ENCODE results near the gene OXCT2. TPM values are rescaled to one million over a fixed set of nuclear protein-coding genes. Genes with fewer than 3 reads are reported as not detected.
"Not testable (repeated sequence)": the region's sequence is repeated elsewhere in the genome, so short reads cannot be mapped to it uniquely, and the experiment has no call there.

OXCT2 gene
- total and polyA plus RNA-seq, 9 of the 15 experiments (the other 6 are each of a cell fraction or from before 2014, with no cell fraction given): 0.08 to 0.64 (median 0.22) TPM; not detected in 2

GRCh38 chr1:39798859-39799769, 28.0 kb upstream of the OXCT2 start (continued):
- peak; percentile 30; the same call in 1 of the 2 replicates for TF ChIP-seq ATF4 (CRISPR knock-in tag; IDR thresholded peaks at IDR 0.05)
- TF ChIP-seq GABPB1 (CRISPR knock-in tag; IDR thresholded peaks at IDR 0.05): peak; percentile 91
- TF ChIP-seq GABPA (tag; conservative IDR thresholded peaks at IDR 0.05; ENCODE audit: low read depth): peak; percentile 80
- peak; percentile 30; the same call in 1 of the 2 replicates for TF ChIP-seq CBFB (CRISPR knock-in tag; IDR thresholded peaks at IDR 0.05)
- TF ChIP-seq TEAD2 (tag; IDR thresholded peaks at IDR 0.05): 0 out of 2 replicates have a peak, but pooled peaks have one; percentile 55
- TF ChIP-seq, protein P1, sequence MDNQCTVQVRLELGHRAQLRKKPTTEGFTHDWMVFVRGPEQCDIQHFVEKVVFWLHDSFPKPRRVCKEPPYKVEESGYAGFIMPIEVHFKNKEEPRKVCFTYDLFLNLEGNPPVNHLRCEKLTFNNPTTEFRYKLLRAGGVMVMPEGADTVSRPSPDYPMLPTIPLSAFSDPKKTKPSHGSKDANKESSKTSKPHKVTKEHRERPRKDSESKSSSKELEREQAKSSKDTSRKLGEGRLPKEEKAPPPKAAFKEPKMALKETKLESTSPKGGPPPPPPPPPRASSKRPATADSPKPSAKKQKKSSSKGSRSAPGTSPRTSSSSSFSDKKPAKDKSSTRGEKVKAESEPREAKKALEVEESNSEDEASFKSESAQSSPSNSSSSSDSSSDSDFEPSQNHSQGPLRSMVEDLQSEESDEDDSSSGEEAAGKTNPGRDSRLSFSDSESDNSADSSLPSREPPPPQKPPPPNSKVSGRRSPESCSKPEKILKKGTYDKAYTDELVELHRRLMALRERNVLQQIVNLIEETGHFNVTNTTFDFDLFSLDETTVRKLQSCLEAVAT (IDR thresholded peaks at IDR 0.05): peak in 1 of 2 experiments; percentile 45; a peak in 1 of 4 replicates
- TF ChIP-seq TFE3 (CRISPR knock-in tag; IDR thresholded peaks at IDR 0.05): peak; percentile 97
- TF ChIP-seq E2F6 (IDR thresholded peaks at IDR 0.05; ENCODE audit: borderline replicate concordance in 1 of 2, extremely low read depth in 1 of 2, insufficient read depth in 1 of 2, insufficient read length in 1 of 2, low read depth in 1 of 2, low read length in 1 of 2, poor library complexity in 1 of 2, severe bottlenecking in 1 of 2): peak; percentile 88 to 93
- peak; percentile 53; the same call in 1 of the 2 replicates for TF ChIP-seq JUN (IDR thresholded peaks at IDR 0.05; ENCODE audit: borderline replicate concordance, low read depth, low read length)
- peak; percentile 95 for TF ChIP-seq JUN (CRISPR knock-in tag; IDR thresholded peaks at IDR 0.05; ENCODE audit: borderline replicate concordance)
- peak; percentile 78 for TF ChIP-seq POLR2G (IDR thresholded peaks at IDR 0.05; ENCODE audit: low read depth, low read length)
- TF ChIP-seq FOXP1 (CRISPR knock-in tag; IDR thresholded peaks at IDR 0.05): peak; percentile 96
- peak; percentile 75 for TF ChIP-seq ZNF644 (tag; IDR thresholded peaks at IDR 0.05; ENCODE audit: low read depth)
- 0 out of 2 replicates have a peak, but pooled peaks have one; percentile 40 for TF ChIP-seq PTTG1 (tag; IDR thresholded peaks at IDR 0.05; ENCODE audit: low read depth)
- TF ChIP-seq ATF1 (CRISPR knock-in tag; IDR thresholded peaks at IDR 0.05): not testable (repeated sequence)
- TF ChIP-seq ATF1 (tag; IDR thresholded peaks at IDR 0.05): peak; percentile 91
- TF ChIP-seq PHF20 (IDR thresholded peaks at IDR 0.05; ENCODE audit: partially characterized antibody): peak; percentile 96
- peak; percentile 11; the same call in 1 of the 2 replicates for TF ChIP-seq RFX7 (CRISPR knock-in tag; IDR thresholded peaks at IDR 0.05)
- peak; percentile 87 for TF ChIP-seq CREM (IDR thresholded peaks at IDR 0.05; ENCODE audit: low read depth)
- peak; percentile 4; the same call in 1 of the 2 replicates for TF ChIP-seq NFRKB (IDR thresholded peaks at IDR 0.05; ENCODE audit: low read depth)

Data from K562 (cell line).